Stimulated activated naive CD4-positive, alpha-beta T cell treated with Interleukin-2 at 50 U/mL for 16 hours (primary cell): ENCODE results near the gene ANTKMT.

Experiments used
- DNase-seq: peaks from one replicate; lab custom pipeline; 2025; lab: John Stamatoyannopoulos, UW

ANTKMT gene

GRCh38 chr16:700684-701584, 20.0 kb upstream of the ANTKMT start:
- DNase-seq: peak; percentile 27

- no peak for DNase-seq
Measured at GRCh38 chr16:702341-702740, 18.6 kb upstream of the ANTKMT start.

- no peak for DNase-seq
Measured at GRCh38 chr16:703406-703805, 17.5 kb upstream of the ANTKMT start.

GRCh38 chr16:704047-704446, 16.9 kb upstream of the ANTKMT start:
- DNase-seq: no peak

- DNase-seq: no peak
Measured at GRCh38 chr16:704552-705380, 16.2 kb upstream of the ANTKMT start.

DNA sequence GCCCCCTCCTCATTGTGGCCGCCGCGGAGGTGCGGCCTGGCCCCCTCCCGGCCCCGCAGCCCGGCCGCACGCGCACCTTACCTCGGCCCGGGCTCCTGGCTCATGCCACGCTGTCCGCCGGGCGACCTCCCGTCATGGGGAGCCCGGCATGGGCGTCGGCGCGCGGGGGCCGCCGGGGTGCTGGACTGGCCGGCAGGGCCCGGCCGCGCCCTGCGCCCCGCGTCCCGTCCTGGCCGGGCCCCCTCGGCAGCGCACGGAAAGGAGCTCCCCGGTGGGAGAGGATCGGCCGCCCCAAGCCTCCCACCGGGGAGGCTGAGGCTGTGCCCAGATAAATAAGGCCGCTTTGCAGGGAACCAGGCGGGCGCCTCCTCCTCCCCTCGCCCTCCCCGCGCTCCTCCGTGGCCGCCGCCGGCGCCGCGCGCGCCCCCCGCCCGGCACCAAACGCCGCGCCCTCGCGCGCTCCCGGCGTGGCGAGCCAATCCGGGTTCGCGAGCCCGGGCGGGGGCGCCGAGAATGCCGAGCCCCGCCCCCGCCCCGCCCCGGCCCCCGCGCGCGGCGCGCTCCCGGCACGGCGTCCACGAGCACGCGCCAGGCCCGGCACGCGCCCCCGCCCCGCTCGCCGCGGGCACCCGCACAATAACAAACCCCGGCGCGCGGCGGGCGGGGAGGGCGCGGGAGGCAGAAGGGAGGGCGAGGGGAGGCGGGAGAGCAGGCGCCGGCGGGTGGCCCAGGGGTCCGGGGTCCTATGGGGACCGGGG, 15.3 kb upstream of the ANTKMT start, which contains the start of gene FBXL16:
FBXL16 (minus strand) TSS at position 371 of the 758 bp plus-strand sequence. CDS start 8,396 bp downstream, outside the sequence.
- no peak for DNase-seq

DNA sequence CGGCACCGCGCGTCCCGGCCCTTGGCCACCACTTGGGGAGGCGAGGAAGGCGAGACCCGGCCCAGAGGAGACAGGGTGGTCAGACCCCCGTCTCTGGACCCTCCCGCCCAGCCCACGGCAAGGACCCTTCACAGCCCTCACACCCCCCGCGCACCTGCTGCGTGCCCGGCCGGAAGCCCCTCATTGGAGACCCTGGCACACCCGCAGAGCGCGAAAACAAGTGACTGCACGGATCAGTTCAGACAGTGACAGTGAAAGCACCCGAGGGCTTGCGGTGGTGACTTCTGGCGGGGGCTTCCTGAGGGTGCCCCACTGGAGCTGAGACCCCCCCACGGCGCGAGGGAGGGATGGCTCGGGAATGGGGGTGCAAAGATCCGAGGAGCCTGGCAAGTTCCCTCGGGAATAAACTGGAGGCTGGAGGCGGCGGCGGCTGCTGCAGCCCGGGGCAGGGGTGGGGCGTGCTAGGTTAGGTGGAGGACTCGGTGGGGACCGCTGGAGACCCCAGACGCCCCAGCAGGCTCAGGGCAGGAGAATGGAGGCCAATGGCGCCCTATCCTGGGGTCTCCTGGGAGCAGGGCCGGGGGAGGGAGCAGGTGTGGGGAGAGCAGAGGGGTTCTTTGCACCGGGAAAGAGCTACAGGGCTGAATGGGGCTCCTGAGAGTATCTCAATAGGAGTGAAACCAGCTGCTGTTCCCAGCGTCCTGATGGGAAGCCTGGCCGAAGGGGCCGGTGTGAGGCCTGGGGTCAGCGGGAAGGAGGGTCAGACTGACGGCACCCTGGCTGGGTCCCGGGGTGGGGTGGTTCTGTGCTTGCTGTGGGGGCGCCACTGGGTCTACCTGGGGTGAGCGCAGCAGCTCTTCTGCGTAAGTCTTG, 14.5 kb upstream of the ANTKMT start:
- DNase-seq: no peak

- no peak for DNase-seq
Measured at GRCh38 chr16:707062-707538, 13.8 kb upstream of the ANTKMT start.

- no peak for DNase-seq
Measured at GRCh38 chr16:708019-708418, 12.9 kb upstream of the ANTKMT start.

GRCh38 chr16:708959-709358, 12.0 kb upstream of the ANTKMT start:
- no peak for DNase-seq

DNA sequence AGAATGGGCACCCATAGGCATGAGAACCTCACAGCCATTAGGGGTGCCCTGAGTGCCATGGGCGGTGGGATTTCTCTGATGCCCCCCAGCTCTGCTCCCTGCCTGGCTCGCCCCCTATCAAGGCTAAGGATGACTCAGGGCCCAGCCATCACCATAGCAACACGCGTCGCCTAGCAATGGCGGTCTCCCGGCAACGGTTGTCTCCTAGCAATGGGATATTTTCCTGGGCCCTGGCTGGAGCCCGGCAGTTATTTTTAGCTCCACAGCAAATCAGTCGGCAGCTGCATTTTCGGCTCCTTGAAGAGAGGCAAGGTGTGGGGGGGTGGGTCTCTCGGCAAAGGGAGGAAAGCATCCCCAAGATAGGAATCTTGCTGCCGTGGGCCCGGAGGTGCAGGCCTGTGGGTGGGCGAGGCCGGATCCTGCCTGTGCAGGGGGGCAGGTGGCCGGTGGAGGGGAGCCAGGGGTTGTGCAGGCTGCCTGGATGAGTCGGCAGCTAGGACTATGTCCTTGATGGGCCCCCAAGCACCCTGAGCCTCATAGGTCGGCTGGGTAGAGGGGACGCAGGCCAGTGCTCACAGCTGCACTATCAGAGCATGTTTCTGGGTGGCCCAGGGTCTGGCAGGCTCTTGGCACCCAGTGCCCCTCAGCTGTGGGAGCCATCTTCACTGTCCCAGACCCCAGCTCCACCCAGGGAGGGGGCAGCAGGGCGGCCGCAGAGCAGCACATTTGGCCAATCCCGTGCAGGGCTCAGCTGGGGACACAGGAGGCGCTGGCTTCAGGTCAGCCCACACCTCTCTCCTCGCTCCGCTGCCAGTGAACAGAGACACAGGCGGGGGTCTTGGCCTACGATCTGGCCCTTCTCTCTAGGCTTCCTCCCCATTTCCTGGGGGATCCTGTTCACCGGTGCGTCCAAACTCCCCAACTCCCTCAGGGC, 11.1 kb upstream of the ANTKMT start:
- DNase-seq: no peak

DNA sequence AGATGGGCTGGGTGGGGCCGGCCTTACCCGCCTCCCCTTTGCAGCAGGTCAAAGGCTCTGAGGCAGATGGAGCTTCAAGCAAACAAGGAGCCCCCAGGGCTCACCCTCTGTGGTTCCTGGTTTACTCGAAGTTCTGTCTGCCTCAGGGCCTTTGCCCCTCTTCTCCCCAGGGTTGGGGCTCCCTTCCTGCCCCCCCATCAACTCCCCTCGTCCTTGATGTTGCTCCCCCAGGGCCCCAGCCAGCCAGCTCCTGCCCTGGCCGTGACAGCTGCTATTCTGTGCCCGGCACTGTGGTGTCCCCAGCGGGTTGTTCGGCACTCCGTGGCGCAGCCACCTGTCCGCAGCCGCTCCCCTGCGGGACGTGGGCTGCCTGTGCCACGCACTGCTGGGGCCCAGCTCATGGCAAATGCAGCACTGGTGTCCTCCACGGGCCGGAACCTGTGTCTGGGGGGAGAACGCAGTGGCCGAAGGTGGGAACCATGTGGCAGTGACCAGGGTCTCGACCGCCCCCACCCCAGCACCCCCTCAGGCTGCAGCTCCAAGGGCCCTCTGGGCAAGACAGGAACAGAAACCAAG, 10.4 kb upstream of the ANTKMT start:
- DNase-seq: no peak

GRCh38 chr16:711084-711483, 9.9 kb upstream of the ANTKMT start:
- no peak for DNase-seq

DNA sequence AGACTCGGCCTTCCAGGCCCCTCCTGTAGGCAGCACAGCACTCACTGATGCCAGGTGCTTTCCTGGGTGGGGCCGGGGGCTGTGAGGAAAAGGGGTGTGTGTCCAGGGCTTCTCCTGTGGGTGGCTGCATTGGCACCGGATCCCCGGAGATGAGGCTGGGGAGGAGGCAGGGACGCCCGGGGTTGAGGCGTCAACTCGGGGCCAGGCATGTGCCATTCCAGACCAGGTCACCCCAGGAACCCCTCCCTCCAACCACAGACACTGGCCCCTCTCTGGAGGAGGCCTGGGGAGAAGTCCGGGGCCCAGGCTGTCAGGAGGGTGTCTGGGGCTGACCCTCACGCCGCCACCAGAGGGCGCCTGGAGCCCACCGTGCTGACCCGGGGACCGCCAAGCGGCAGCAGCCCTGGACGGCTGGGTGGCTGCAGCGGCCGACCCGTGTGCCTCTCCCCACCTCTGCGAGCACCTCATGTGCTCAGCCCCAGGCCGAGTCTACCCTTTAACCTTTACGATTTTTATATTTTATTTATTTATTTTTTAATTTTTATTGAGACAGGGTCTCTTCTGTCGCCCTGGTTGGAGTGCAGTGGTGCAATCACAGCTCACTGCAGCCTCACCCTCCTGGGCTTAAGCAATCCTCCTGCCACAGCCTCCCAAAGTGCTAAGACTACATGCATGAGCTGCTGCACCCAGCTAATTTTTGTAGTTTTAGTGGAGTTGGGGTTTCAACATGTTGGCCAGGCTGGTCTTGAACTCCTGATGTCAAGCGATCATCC, 9.2 kb upstream of the ANTKMT start:
- DNase-seq: peak; percentile 71

GRCh38 chr16:712740-713250, 8.2 kb upstream of the ANTKMT start:
- DNase-seq: peak; percentile 43

DNA sequence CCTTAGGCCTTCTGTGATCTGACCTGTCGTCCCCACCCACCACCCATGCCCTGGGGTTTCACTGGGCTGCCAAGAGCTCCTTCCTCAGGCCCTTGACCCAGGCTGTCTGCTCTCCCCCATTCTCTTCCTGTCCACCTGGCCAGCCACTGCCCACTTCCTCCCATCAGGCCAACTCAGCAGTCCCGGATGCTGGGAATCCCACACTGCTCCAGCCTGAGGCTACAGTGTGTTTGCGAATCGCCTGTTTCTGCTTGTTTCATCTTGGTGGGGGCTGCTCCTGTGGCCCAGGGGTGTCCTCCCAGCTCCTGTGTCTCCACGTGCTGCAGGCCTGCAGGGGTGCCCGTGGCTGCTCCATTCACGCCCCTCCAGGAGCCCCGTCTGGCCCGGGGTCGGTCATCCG, 6.9 kb upstream of the ANTKMT start:
- no peak for DNase-seq

- DNase-seq: peak; percentile 86
Measured at GRCh38 chr16:714558-715476, 6.1 kb upstream of the ANTKMT start, which contains the start of gene METRN. Gene METRN (plus strand): TSS chr16:715118. CDS start chr16:715290, 172 bp downstream.
